K562 (cell line): ENCODE data around the gene MRM3.

Experiments
- DPF2 ChIP-seq: fragments of 450-650 bp; IDR thresholded peaks from 2 replicates; pipeline ENCODE4 v1.6.1; 2016
- RAD21 ChIP-seq, 2 experiments: fragments of 250-450 bp in 1 of 2; fragments of 450-650 bp in 1 of 2; sonication (Bioruptor Pico) in 1 of 2; formaldehyde crosslinking in 1 of 2; IDR thresholded peaks in 1 of 2; conservative IDR thresholded peaks in 1 of 2; 2 replicates each; pipeline versions ENCODE4 v1.4.0 to v1.8.0; 2020 to 2022; ENCODE audit warnings: mild to moderate bottlenecking in 2 of 2, moderate library complexity in 1 of 2

DNA sequence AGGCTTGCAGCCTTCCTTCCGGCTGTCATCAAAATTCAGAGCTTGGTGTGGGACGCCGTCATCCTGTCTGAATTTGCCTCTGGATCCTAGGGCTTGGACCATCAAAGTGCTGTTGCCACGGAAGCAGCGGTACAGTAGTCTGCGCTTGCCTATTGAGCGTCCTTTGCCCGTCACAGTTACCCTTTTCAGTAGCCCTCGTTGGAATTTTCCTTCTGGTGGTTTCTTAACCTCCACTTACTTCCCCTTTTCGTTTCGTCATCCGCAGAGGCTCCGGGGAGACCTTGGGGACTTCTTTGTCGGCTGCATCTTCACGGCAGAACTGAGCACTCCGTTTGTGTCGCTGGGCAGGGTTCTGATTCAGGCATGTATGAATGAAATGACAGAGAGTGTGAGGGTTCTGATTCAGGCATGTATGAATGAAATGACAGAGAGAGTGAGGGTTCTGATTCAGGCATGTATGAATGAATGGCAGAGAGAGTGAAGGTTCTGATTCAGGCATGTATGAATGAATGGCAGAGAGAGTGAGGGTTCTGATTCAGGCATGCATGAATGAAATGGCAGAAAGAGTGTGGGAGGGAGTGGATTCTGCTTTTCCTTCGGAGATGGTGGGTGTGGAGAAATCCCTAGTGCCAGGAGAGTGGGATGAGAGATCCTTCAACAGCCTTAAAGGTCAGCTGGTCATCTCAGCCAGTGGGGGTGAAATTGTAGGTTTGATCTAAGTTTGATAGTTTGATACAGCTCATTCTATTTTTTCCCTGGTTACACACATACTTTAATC lies 41.7 kb upstream of the MRM3 start:
- no peak for TF ChIP-seq DPF2
- TF ChIP-seq RAD21 (CRISPR knock-in tag; conservative IDR thresholded peaks at IDR 0.05 in 1 of 2, IDR thresholded peaks at IDR 0.05 in 1 of 2), result no peak
